GM12874 (cell line): ENCODE measurements around the gene CACNA1I.

ENCODE experiments used
- TF ChIP-seq, protein P1 (sequence below): IDR thresholded peaks from 2 replicates; pipeline ENCODE4 v1.5.1; 2011; ENCODE audit warnings: low read depth, mild to moderate bottlenecking, control low read depth, low read length, moderate library complexity; ENCODE audit not compliant: insufficient read depth

The CACNA1I gene

DNA sequence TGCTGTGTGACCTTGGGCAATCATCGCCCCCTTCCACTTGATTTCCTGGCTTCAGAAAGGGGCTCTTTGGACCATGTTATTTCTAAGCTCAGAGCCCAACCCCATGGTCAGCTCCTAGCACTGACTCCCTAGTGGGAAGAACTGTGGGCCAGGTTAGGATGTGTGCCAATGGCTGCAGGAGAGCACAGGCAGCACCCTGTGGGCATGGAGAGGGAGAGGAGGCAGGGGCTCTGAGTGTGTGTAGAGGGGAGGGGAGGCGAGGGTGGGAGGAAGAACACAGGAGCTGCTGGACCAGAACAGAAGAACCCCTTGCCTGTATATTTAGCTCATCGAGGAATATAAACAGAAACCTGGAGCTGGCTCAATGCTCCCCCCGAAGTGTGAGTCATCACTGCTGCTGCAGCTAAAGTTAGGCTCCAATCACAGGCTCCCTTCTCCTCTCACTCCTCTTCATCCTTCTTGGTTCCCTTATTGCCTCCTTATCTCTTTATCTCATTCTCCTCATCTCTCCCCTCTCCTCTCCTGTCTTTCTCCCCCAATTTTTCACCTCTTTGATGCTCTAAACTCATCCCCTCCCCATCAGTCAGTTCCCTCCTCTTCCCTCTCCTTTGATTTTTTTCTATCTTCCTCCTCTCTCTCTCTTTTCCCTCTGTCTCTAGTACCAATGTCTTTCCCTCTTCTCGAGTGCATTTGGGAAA is 23.5 kb upstream of the CACNA1I start:
- TF ChIP-seq, protein P1, sequence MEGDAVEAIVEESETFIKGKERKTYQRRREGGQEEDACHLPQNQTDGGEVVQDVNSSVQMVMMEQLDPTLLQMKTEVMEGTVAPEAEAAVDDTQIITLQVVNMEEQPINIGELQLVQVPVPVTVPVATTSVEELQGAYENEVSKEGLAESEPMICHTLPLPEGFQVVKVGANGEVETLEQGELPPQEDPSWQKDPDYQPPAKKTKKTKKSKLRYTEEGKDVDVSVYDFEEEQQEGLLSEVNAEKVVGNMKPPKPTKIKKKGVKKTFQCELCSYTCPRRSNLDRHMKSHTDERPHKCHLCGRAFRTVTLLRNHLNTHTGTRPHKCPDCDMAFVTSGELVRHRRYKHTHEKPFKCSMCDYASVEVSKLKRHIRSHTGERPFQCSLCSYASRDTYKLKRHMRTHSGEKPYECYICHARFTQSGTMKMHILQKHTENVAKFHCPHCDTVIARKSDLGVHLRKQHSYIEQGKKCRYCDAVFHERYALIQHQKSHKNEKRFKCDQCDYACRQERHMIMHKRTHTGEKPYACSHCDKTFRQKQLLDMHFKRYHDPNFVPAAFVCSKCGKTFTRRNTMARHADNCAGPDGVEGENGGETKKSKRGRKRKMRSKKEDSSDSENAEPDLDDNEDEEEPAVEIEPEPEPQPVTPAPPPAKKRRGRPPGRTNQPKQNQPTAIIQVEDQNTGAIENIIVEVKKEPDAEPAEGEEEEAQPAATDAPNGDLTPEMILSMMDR: no peak

DNA sequence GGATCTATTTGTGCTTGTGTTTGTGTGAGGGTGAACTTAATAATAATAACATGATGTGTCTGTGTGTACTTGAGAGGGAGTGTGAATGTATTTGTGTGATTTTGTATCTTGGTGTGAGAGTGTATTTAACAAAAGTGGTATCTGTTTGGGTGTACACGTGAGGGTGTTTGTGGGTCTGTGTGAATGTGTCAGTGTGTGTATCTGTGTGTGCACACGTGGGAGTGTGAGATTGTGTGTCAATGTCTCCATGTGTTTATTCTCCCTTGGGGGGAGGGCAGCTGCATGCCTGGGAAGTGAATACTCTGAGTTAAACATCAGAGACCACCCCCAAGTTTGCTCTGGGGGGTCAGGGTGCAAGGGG is 23.0 kb upstream of the CACNA1I start:
- TF ChIP-seq, protein P1: no peak

DNA sequence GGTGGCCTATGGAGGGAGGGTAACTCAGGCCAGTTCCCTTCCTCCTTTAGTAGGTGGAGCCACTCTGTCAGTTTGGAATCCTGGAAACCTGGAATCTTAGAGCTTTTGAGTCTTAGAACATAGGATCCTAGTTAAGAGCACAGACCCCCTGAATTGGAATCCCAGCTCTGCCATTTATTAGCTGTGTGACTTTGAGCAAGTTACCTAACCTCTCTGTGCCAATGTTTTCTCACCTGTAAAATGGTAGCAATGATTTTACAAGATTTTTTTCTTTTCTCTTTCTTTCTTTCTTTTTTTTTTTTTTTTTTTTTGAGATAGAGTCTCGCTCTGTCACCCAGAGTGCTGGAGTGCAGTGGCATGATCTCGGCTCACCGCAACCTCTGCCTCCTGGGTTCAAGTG is 17.1 kb upstream of the CACNA1I start:
- TF ChIP-seq, protein P1: no peak

DNA sequence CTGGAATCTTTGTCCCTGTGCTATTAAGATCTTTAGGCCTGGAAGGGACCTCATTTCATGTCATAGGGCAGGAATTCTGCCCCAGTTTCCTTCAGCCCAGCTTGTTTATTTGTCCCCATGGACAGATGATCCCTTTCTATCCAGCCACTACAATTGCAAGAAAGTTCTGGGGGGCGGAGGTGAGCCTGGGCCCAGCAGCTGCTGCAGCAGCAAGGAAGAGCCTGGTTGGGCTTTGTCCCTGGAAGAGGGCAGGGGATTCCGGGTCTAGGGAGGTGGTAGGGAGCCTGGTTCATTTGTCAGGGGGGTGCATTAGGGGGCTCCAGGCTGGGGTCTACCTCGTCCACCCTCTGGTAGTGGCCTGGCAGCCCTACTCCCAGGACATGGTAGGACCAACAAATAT is 16.4 kb upstream of the CACNA1I start:
- TF ChIP-seq, protein P1: no peak

DNA sequence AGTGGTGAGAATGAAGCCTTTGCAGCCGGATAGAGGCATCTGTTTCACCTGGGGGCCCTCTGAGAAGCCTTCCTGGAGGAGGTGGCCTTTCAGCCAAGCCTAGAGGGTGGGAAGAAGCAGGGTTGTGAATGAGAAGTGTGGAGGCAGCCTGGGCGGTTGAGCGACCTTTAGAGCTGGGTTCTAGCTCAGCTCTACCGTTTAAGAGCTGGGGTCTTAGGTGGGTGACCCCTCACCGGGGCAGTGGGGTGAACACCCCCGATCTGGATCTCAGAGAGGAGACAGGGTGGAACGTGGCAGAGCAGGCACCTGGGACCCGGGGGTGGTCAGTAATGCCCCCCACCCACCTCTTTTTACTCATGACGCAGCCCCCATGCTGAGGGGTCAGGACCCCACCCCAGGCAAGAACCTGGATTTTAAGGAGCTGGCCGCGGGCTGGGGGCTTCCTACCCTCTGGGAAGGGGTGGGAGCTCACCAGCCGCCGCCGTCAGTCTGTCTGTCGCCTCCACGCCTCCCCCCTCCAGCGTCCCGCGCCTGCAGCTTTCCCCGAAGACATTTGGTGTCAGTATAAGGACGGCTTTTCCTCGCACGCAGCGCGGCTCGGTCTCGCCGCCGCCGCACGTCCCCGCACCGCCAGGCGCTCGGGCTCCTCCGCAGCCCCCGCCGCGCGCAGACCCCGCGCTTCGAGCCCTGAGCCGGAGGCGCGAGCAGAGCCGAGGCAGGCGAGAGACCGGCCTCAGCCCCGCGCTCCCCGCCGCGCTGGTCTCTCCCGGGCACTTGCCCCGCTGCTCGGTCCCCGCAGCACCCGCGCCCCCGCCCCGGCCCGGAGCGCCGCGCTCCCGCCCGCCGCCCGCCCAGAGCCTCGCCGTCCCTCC is 13.3 kb upstream of the CACNA1I start:
- TF ChIP-seq, protein P1: no peak

DNA sequence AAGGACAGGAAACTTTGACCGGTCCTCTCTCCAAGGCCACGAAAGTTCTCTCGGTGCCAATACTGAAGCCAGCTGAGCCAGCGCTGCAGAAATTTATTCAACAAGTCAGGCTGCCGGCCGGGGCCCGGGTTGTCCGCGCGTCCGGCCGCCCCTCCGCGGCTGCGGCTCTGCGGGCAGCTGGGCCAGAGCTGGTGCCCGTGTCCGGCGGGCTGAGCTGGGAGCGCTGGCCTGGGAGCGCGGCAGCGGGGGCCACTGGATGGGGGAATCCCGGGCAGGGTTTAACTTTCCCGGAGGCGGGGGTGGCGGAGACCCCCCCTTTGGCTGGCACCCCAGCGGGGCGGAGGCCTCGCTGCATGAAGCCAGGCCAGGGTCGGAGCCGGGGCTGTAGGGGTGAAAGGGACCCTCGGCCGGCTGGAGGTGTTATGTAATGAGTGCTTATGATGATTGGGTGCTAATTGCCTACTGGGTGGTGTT is 12.3 kb upstream of the CACNA1I start:
- TF ChIP-seq, protein P1: no peak

DNA sequence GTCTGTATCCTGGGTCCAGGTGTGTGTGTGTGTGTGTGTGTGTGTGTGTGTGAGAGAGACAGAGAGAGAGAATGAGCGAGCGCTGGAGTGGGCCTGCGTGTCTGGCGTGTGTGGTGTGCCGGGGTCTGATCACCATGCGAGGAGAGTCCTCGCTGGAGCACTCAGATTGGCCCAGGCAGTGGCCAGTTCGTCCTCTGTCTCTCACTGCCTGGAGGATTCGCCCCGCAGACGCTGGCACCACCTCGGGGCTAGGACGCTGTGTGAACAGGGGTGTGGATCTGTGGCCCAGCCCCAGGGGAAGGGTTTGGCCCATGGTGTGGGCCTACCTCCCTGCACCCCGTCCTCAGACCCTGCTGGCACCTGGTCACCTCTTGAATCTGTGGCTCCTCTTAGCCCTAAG is 11.6 kb upstream of the CACNA1I start:
- TF ChIP-seq, protein P1: no peak
